GM21529 (cell line): ENCODE results near the gene PTPN22.

Experiments
- ATAC-seq: cut with Tn5 transposase; IDR thresholded peaks from one replicate; pipeline ENCODE4 v1.9.1; 2021; ENCODE audit not compliant: unreplicated experiment

Gene PTPN22

GRCh38 chr1:113871597-113872113 lies at the start of gene PTPN22:
Gene PTPN22, minus strand, starts transcription at chr1:113871712.
- peak; percentile 92 for ATAC-seq

- no peak for ATAC-seq
Observed at GRCh38 chr1:113918243-113918642, 46.7 kb upstream of the PTPN22 start.

- no peak for ATAC-seq
Observed at GRCh38 chr1:113917400-113918082, 46.0 kb upstream of the PTPN22 start.

- no peak for ATAC-seq
Observed at GRCh38 chr1:113916974-113917373, 45.5 kb upstream of the PTPN22 start.

GRCh38 chr1:113913887-113914664 lies 42.6 kb upstream of the PTPN22 start:
- no peak for ATAC-seq

- ATAC-seq = no peak
Observed at GRCh38 chr1:113913312-113913668, 41.8 kb upstream of the PTPN22 start.

GRCh38 chr1:113912594-113913311 lies 41.2 kb upstream of the PTPN22 start:
- ATAC-seq = no peak

GRCh38 chr1:113905435-113905861 lies 33.9 kb upstream of the PTPN22 start:
- ATAC-seq = no peak

- peak; percentile 87 for ATAC-seq
Observed at GRCh38 chr1:113904674-113905434, 33.3 kb upstream of the PTPN22 start, which contains the start of the genes AP4B1 and DCLRE1B. Gene AP4B1, minus strand, starts transcription at chr1:113904799. Its CDS starts 82 bp downstream, at chr1:113904717. Gene DCLRE1B, plus strand, starts transcription at chr1:113905326. Its CDS starts 261 bp downstream, at chr1:113905587.

- ATAC-seq = peak; percentile 33
Observed at GRCh38 chr1:113904293-113904673, 32.8 kb upstream of the PTPN22 start.

GRCh38 chr1:113903501-113904292 lies 32.2 kb upstream of the PTPN22 start:
- no peak for ATAC-seq

GRCh38 chr1:113901191-113901590 lies 29.7 kb upstream of the PTPN22 start:
- no peak for ATAC-seq

- ATAC-seq = no peak
Observed at GRCh38 chr1:113899111-113899510, 27.6 kb upstream of the PTPN22 start.

GRCh38 chr1:113898241-113898814 lies 26.8 kb upstream of the PTPN22 start:
- no peak for ATAC-seq

- no peak for ATAC-seq
Observed at GRCh38 chr1:113895961-113896360, 24.4 kb upstream of the PTPN22 start.

GRCh38 chr1:113895098-113895497 lies 23.6 kb upstream of the PTPN22 start:
- ATAC-seq = no peak

- no peak for ATAC-seq
Observed at GRCh38 chr1:113893267-113893666, 21.8 kb upstream of the PTPN22 start.

GRCh38 chr1:113891631-113892220 lies 20.2 kb upstream of the PTPN22 start:
- ATAC-seq = no peak

- ATAC-seq = no peak
Observed at GRCh38 chr1:113890816-113891215, 19.3 kb upstream of the PTPN22 start.
